ENCODE data around the gene EPGN. TPM values are rescaled to one million over a fixed set of nuclear protein-coding genes. Genes with fewer than 3 reads are reported as not detected.

Gene EPGN
- total RNA-seq, 2 donors from 2014 or later, result 0.43 TPM; not detected in 1

- Mint-ChIP-seq H3K27me3 (ENCODE audit: low read depth) (peaks cover 48% of the 10 kb centered on the region), H3K4me1 (ENCODE audit: low read depth) (peaks cover 13% of the 10 kb centered on the region), H3K27ac (no peak within 1 kb of the TSS), H3K36me3 (ENCODE audit: insufficient read depth in 2 of 2) (no peaks in the 10 kb centered on the region), H3K9me3 (no peaks in the 10 kb centered on the region), H3K4me3 (peak within 1 kb of the TSS; percentile 78 to 88)
- ATAC-seq (replicated peaks in 1 of 2) (peak; percentile 81 to 82), DNase-seq (peak; percentile 28 to 33)
Observed at GRCh38 chr4:74364652-74365491, 56.6 kb downstream of the EPGN start, which contains the start of gene EREG. Gene EREG, plus strand, starts transcription at chr4:74365145. Its CDS starts 164 bp downstream, at chr4:74365309.

GRCh38 chr4:74365761-74366160, 57.5 kb downstream of the EPGN start:
- Mint-ChIP-seq H3K27me3 (ENCODE audit: low read depth) (peaks cover 48% of the 10 kb centered on the region), H3K36me3 (ENCODE audit: insufficient read depth in 2 of 2) (no peaks in the 10 kb centered on the region), H3K27ac (no peak overlapping the region), H3K4me1 (ENCODE audit: low read depth) (peaks cover 13% of the 10 kb centered on the region), H3K9me3 (no peaks in the 10 kb centered on the region), H3K4me3 (peak overlapping the region in 1 of 2 donors; percentile 88)
- DNase-seq, result no peak
- ATAC-seq (replicated peaks in 1 of 2), result no peak

Other genes starting within 250 kb of the EPGN start
- not detected for gene CXCL2, start 209.3 kb upstream of the EPGN start, total RNA-seq
- gene MTHFD2L, start 150.4 kb upstream of the EPGN start, total RNA-seq, result 1 to 10 TPM; 7.6 to 9.7 TPM
- under 1 TPM in 1 of 2 donors, not detected in 1; 0.07 TPM for gene EREG, start 56.7 kb downstream of the EPGN start, total RNA-seq
- gene AREG, start 136.7 kb downstream of the EPGN start, total RNA-seq, result 1 to 10 TPM; 4.8 to 7.5 TPM

Measured in activated T-cell treated with anti-CD3 and anti-CD28 coated beads, Interleukin-2, amount 50 U/mL, for 72 hours (primary cell).